ENCODE data around the gene COLQ. TPM values are rescaled to one million over a fixed set of nuclear protein-coding genes. Genes with fewer than 3 reads are reported as not detected.

Gene COLQ
- total and polyA plus RNA-seq, 2 experiments from 2014 or later, result 0.32 to 0.93 TPM

DNA sequence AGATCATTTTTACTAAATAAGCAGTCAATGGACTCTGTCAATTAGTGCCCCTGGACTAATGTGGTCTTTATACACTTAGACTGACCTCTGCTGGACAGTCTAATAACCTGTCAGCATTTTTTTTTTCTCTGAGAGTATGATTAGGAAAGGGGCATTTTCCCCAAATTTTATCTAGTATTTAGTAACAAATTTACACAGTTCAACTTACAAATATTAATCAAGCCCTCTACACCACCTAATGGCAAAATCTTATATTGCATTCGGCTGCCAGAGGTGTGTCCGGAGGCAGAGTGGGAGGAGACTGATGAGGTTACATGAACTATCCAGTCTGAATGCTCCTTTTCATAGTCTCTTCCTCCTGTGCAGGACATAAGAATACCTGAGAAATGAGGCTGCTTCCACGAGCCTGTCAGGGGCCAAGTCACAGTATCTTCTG, 36.0 kb upstream of the COLQ start:
- in situ Hi-C loops (cut with MboI), result loop anchor here (10.0 to 25.0 kb wide), 2 partner anchors 133 to 295 kb away; partner anchors contain the start of genes EAF1 and METTL6
- Histone ChIP-seq H3K4me2 (ENCODE audit: unreplicated experiment) (no peak overlapping the region), H2AFZ (no peak overlapping the region), H3K9me2 (ENCODE audit: insufficient read depth) (no peaks in the 10 kb centered on the region), H3F3A (ENCODE audit: insufficient read depth) (no peaks in the 10 kb centered on the region), H3K79me2 (ENCODE audit: insufficient read depth) (no peaks in the 10 kb centered on the region), H3K9ac (no peak overlapping the region), H3K4me3 (no peak overlapping the region), H3K27me3 (replicated peaks; ENCODE audit: insufficient read depth) (no peaks in the 10 kb centered on the region), H3K9me3 (ENCODE audit: low read depth) (no peaks in the 10 kb centered on the region), H3K4me1 (ENCODE audit: insufficient read depth) (0 out of 2 replicates have a peak, but pooled peaks cover 5% of the 10 kb centered on the region), H3K36me3 (ENCODE audit: low read depth) (0 out of 2 replicates have a peak, but pooled peaks cover 8% of the 10 kb centered on the region), H3K27ac (no peak overlapping the region), H4K20me1 (ENCODE audit: insufficient read depth) (no peaks in the 10 kb centered on the region; the same call in 1 of the 2 replicates)
- TF ChIP-seq EZH2 (IDR thresholded peaks at IDR 0.05; ENCODE audit: insufficient read depth, poor library complexity, severe bottlenecking), result no peak
- peak; percentile 85 for DNase-seq
- WGBS, 2 experiments (ENCODE audit: low coverage in 1 of 2, low lambda C conversion rate in 2 of 2, missing lambda C conversion rate in 2 of 2), result 0 to 1% methylated on average over 3 of the region's 3 CpGs

DNA sequence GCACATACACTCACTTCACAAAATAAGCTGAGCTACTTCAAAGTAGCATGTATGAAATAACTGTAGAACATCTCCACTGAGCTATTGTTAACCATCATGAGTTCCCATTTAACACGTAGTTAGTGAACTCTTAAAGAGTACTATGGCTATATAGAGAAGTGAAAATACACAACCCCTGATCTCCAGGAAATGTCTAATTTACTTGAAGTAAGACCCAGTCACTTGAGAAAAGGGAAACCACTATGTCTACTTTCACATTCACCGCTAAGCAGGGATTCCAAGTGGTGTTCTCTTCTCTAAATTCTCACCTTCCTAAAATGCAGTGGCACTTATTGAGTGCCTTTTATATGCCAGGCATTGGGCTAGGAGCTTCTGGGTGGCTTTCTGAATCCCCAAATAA, 35.0 kb upstream of the COLQ start:
- Histone ChIP-seq H3K9ac (no peak overlapping the region), H3K4me1 (ENCODE audit: insufficient read depth) (0 out of 2 replicates have a peak, but pooled peaks cover 5% of the 10 kb centered on the region), H2AFZ (no peak overlapping the region), H3K9me2 (ENCODE audit: insufficient read depth) (no peaks in the 10 kb centered on the region), H3F3A (ENCODE audit: insufficient read depth) (no peaks in the 10 kb centered on the region), H3K4me3 (no peak overlapping the region), H3K27me3 (replicated peaks; ENCODE audit: insufficient read depth) (no peaks in the 10 kb centered on the region), H3K27ac (no peak overlapping the region), H3K36me3 (ENCODE audit: low read depth) (no peaks in the 10 kb centered on the region), H3K79me2 (ENCODE audit: insufficient read depth) (no peaks in the 10 kb centered on the region), H4K20me1 (ENCODE audit: insufficient read depth) (no peaks in the 10 kb centered on the region; the same call in 1 of the 2 replicates), H3K4me2 (ENCODE audit: unreplicated experiment) (no peak overlapping the region), H3K9me3 (ENCODE audit: low read depth) (no peaks in the 10 kb centered on the region)
- no peak for DNase-seq
- in situ Hi-C loops (cut with MboI), result loop anchor here (10.0 to 25.0 kb wide), 2 partner anchors 132 to 294 kb away; partner anchors contain the start of genes EAF1 and METTL6
- WGBS, 2 experiments (ENCODE audit: low coverage in 1 of 2, low lambda C conversion rate in 2 of 2, missing lambda C conversion rate in 2 of 2), result 84% methylated on average over 2 of the region's 2 CpGs
- TF ChIP-seq EZH2phosphoT487 (IDR thresholded peaks at IDR 0.05; ENCODE audit: insufficient read depth, low read depth) (no peak), EZH2 (IDR thresholded peaks at IDR 0.05; ENCODE audit: insufficient read depth, poor library complexity, severe bottlenecking) (no peak)

DNA sequence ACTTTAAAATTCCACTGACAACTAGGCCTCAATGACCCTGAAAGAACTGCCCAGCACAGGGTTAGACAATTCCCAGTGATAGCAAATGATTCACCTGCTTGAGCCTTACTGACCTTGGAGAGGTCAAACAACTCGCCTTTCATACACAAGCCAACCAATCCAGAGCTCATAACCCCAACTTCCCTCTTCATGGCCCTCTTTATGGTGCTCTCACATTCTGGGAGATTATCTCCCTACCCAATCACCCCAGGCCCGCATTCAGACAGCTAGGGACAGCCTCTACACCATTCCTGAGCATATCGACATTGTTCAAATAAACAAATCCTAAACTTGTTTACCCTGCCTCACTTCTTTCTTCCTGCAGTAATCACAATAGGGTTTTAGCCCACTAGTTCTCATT, 32.2 kb upstream of the COLQ start:
- 79 to 83% methylated on average over 3 of the region's 3 CpGs for WGBS, 2 experiments (ENCODE audit: low coverage in 1 of 2, low lambda C conversion rate in 2 of 2, missing lambda C conversion rate in 2 of 2)
- Histone ChIP-seq H3K4me3 (no peak overlapping the region), H3K36me3 (ENCODE audit: low read depth) (no peaks in the 10 kb centered on the region), H3K27ac (no peak overlapping the region), H2AFZ (no peak overlapping the region), H3K27me3 (replicated peaks; ENCODE audit: insufficient read depth) (no peaks in the 10 kb centered on the region), H3K9me3 (ENCODE audit: low read depth) (no peaks in the 10 kb centered on the region), H3K79me2 (ENCODE audit: insufficient read depth) (no peaks in the 10 kb centered on the region), H3K4me2 (ENCODE audit: unreplicated experiment) (no peak overlapping the region), H3K9me2 (ENCODE audit: insufficient read depth) (no peaks in the 10 kb centered on the region), H3K9ac (no peak overlapping the region), H3F3A (ENCODE audit: insufficient read depth) (no peaks in the 10 kb centered on the region), H4K20me1 (ENCODE audit: insufficient read depth) (no peaks in the 10 kb centered on the region; the same call in 1 of the 2 replicates), H3K4me1 (ENCODE audit: insufficient read depth) (0 out of 2 replicates have a peak, but pooled peaks cover 5% of the 10 kb centered on the region)
- in situ Hi-C loops (cut with MboI), result loop anchor here (10.0 to 25.0 kb wide), 2 partner anchors 129 to 291 kb away; partner anchors contain the start of genes EAF1 and METTL6
- TF ChIP-seq EZH2phosphoT487 (IDR thresholded peaks at IDR 0.05; ENCODE audit: insufficient read depth, low read depth) (no peak), EZH2 (IDR thresholded peaks at IDR 0.05; ENCODE audit: insufficient read depth, poor library complexity, severe bottlenecking) (no peak)
- no peak for DNase-seq

DNA sequence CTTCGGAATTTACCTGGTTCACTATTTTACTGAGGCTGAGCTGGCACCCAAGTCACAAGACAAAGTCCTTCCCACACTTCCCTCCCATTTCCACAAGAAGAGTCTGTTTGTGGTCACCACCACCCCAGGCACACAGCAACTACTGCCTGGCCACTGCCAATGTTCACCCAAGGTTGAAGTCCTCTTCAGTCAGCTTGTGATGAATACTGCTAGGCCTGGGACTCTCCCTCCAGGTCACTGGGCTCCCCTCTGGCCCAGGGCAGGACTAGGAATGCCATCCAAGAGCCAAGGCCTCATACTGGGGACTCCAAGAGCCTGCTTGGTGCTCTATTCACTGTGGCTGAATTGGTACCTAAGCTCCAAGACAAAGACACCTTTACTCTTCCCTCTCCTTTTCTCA, 30.4 kb upstream of the COLQ start:
- H3K4me2 ChIP-seq (ENCODE audit: unreplicated experiment), result no peak overlapping the region
- DNase-seq, result no peak
- no peaks in the 10 kb centered on the region for H3K9me2 ChIP-seq (ENCODE audit: insufficient read depth)
- no peaks in the 10 kb centered on the region; the same call in 1 of the 2 replicates for H4K20me1 ChIP-seq (ENCODE audit: insufficient read depth)
- no peak for TF ChIP-seq EZH2phosphoT487 (IDR thresholded peaks at IDR 0.05; ENCODE audit: insufficient read depth, low read depth)
- TF ChIP-seq EZH2 (IDR thresholded peaks at IDR 0.05; ENCODE audit: insufficient read depth, poor library complexity, severe bottlenecking), result no peak
- WGBS, 2 experiments (ENCODE audit: low coverage in 1 of 2, low lambda C conversion rate in 2 of 2, missing lambda C conversion rate in 2 of 2), result 88 to 95% methylated on average over 1 of the region's 1 CpG
- in situ Hi-C loops (cut with MboI), result loop anchor here (10.0 to 25.0 kb wide), 2 partner anchors 127 to 290 kb away; partner anchors contain the start of genes EAF1 and METTL6
- no peaks in the 10 kb centered on the region for H3F3A ChIP-seq (ENCODE audit: insufficient read depth)
- H3K4me1 ChIP-seq (ENCODE audit: insufficient read depth), result no peaks in the 10 kb centered on the region
- H3K27ac ChIP-seq, result no peak overlapping the region
- H3K79me2 ChIP-seq (ENCODE audit: insufficient read depth), result no peaks in the 10 kb centered on the region
- H3K36me3 ChIP-seq (ENCODE audit: low read depth), result no peaks in the 10 kb centered on the region
- no peaks in the 10 kb centered on the region for H3K27me3 ChIP-seq (replicated peaks; ENCODE audit: insufficient read depth)
- no peak overlapping the region for H2AFZ ChIP-seq
- H3K9me3 ChIP-seq (ENCODE audit: low read depth), result no peaks in the 10 kb centered on the region
- no peak overlapping the region for H3K4me3 ChIP-seq
- H3K9ac ChIP-seq, result no peak overlapping the region
